ENCODE measurements around the gene CLSTN2. TPM values are rescaled to one million over a fixed set of nuclear protein-coding genes. Genes with fewer than 3 reads are reported as not detected.

CLSTN2 gene
- polyA plus RNA-seq, 3 donors, result not detected

DNA sequence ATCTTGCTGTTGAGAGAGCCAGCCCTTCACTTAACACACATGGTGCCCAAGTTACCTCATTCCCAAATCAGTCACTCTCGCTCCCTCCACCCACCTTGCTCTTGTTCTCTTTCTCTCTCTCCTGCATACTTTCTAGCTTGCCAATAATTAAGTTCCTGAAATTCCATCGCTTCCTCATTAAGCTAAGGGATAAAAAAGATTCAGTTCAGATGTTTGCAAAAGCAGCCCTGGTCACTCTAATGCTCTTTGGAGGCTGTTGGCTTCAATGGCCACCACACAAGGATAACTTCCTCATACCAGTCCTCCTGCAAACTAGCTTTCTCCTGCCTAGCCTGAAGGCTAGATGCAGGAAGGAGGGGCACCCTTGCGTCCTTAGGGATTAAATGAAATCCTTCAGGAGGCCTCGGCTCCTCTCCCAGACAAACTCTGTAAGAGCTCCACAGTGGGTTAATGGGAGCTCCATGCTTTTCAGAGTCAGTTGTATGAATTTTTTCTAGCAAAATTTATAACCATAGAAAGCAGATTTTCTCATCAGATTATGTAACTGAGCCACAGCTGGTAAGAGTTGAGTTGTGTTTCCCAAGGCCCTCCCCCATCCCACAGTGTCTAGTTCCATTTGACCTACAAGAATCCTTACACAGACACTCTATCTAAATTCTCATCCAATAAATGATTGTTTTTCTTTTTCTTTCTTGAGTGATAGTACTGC is 566.2 kb downstream of the CLSTN2 start:
- peaks cover 3% of the 10 kb centered on the region for H3K4me1 Mint-ChIP-seq
- Histone ChIP-seq H3K27ac (ENCODE audit: low read depth in 1 of 2, low read length in 2 of 2) (no peak overlapping the region), H3K9me3 (replicated peaks in 1 of 2; ENCODE audit: control insufficient read depth in 1 of 2, insufficient read depth in 1 of 2, low read length in 2 of 2) (no peaks in the 10 kb centered on the region), H3K4me1 (ENCODE audit: control insufficient read depth in 1 of 2, insufficient read depth in 2 of 2, low read length in 2 of 2) (no peaks in the 10 kb centered on the region), H3K36me3 (replicated peaks in 1 of 2; ENCODE audit: control insufficient read depth in 1 of 2, insufficient read depth in 2 of 2, low read length in 2 of 2) (no peaks in the 10 kb centered on the region), H3K79me2 (ENCODE audit: insufficient read depth, low read length) (no peaks in the 10 kb centered on the region), H3K4me2 (replicated peaks; ENCODE audit: extremely low read depth, low read length, poor library complexity, severe bottlenecking) (no peak overlapping the region), H3K4me3 (replicated peaks in 1 of 3; ENCODE audit: low read depth in 2 of 3, low read length in 3 of 3) (no peak overlapping the region), H2AFZ (ENCODE audit: insufficient read depth, low read depth, low read length, poor library complexity, severe bottlenecking) (no peak overlapping the region), H4K20me1 (ENCODE audit: insufficient read depth, low read length) (no peaks in the 10 kb centered on the region), H3K27me3 (ENCODE audit: control insufficient read depth in 2 of 2, insufficient read depth in 2 of 2, low read length in 2 of 2) (no peaks in the 10 kb centered on the region), H3K9ac (ENCODE audit: insufficient read depth, low read length, poor library complexity, severe bottlenecking) (no peak overlapping the region)
- H3K9me3 Mint-ChIP-seq, result peaks cover 0 to 5% (median 0%) of the 10 kb centered on the region in 7 donors
- 100% methylated on average over 1 of the region's 4 CpGs for WGBS (ENCODE audit: insufficient coverage)
- no peak overlapping the region for H3K4me3 Mint-ChIP-seq
- no peak for DNase-seq
- peaks cover 1 to 5% (median 4%) of the 10 kb centered on the region in 3 donors for H3K27me3 Mint-ChIP-seq (ENCODE audit: low read depth in 3 of 3)
- TF ChIP-seq, protein P1, sequence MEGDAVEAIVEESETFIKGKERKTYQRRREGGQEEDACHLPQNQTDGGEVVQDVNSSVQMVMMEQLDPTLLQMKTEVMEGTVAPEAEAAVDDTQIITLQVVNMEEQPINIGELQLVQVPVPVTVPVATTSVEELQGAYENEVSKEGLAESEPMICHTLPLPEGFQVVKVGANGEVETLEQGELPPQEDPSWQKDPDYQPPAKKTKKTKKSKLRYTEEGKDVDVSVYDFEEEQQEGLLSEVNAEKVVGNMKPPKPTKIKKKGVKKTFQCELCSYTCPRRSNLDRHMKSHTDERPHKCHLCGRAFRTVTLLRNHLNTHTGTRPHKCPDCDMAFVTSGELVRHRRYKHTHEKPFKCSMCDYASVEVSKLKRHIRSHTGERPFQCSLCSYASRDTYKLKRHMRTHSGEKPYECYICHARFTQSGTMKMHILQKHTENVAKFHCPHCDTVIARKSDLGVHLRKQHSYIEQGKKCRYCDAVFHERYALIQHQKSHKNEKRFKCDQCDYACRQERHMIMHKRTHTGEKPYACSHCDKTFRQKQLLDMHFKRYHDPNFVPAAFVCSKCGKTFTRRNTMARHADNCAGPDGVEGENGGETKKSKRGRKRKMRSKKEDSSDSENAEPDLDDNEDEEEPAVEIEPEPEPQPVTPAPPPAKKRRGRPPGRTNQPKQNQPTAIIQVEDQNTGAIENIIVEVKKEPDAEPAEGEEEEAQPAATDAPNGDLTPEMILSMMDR (IDR thresholded peaks at IDR 0.05), result no peak
- intact Hi-C loops (cut with micrococcal nuclease), result no loop called here
- H3K27ac Mint-ChIP-seq, result no peak overlapping the region
- H3K36me3 Mint-ChIP-seq, result no peaks in the 10 kb centered on the region

DNA sequence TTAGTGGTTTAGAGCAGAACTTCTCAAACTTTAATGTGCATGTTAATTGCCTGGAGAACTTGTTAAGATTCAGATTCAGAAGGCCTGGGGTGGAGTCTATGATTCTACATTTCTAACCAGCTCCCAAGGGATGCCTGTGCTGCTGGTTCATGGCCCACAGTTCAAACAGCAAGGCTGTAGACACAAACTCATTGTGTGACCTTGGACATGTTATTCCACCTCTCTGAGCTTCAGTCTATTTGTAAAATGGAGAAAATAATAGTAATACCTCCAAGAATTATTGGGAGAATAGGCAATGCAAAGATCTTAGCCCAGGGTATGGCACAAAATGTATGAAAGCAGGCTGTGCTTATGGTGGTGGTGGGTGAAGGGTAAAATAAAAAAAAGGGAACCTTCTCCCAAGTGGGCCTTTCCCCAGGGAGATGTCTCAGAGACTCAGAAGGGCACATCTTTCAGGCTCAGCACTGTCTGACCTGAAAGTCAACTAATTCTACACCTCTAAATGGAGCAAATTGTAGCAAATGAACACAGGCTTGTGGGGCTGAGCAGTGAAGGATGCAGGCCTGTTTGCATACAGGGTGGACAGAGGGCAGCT is 566.9 kb downstream of the CLSTN2 start:
- Histone ChIP-seq H2AFZ (ENCODE audit: insufficient read depth, low read depth, low read length, poor library complexity, severe bottlenecking) (no peak overlapping the region), H3K4me1 (ENCODE audit: control insufficient read depth in 1 of 2, insufficient read depth in 2 of 2, low read length in 2 of 2) (no peaks in the 10 kb centered on the region), H3K4me3 (replicated peaks in 1 of 3; ENCODE audit: low read depth in 2 of 3, low read length in 3 of 3) (no peak overlapping the region), H4K20me1 (ENCODE audit: insufficient read depth, low read length) (no peaks in the 10 kb centered on the region), H3K4me2 (replicated peaks; ENCODE audit: extremely low read depth, low read length, poor library complexity, severe bottlenecking) (no peak overlapping the region), H3K36me3 (replicated peaks in 1 of 2; ENCODE audit: control insufficient read depth in 1 of 2, insufficient read depth in 2 of 2, low read length in 2 of 2) (no peaks in the 10 kb centered on the region), H3K27me3 (ENCODE audit: control insufficient read depth in 2 of 2, insufficient read depth in 2 of 2, low read length in 2 of 2) (no peaks in the 10 kb centered on the region), H3K9me3 (replicated peaks in 1 of 2; ENCODE audit: control insufficient read depth in 1 of 2, insufficient read depth in 1 of 2, low read length in 2 of 2) (no peaks in the 10 kb centered on the region), H3K27ac (ENCODE audit: low read depth in 1 of 2, low read length in 2 of 2) (no peak overlapping the region), H3K79me2 (ENCODE audit: insufficient read depth, low read length) (no peaks in the 10 kb centered on the region), H3K9ac (ENCODE audit: insufficient read depth, low read length, poor library complexity, severe bottlenecking) (no peak overlapping the region)
- H3K27me3 Mint-ChIP-seq (ENCODE audit: low read depth in 3 of 3), result peaks cover 3 to 4% (median 4%) of the 10 kb centered on the region in 3 donors
- H3K9me3 Mint-ChIP-seq, result no peaks in the 10 kb centered on the region
- H3K4me1 Mint-ChIP-seq, result peaks cover 3% of the 10 kb centered on the region
- TF ChIP-seq, protein P1 (IDR thresholded peaks at IDR 0.05), result no peak
- no peak for DNase-seq
- no peaks in the 10 kb centered on the region for H3K36me3 Mint-ChIP-seq
- no peak overlapping the region for H3K4me3 Mint-ChIP-seq
- H3K27ac Mint-ChIP-seq, result no peak overlapping the region
- intact Hi-C loops (cut with micrococcal nuclease), result no loop called here
